GM23338 (cell line): ENCODE results near the gene KLHL12.

ENCODE experiments used
- CREB1 ChIP-seq: fragments of 250-450 bp; sonication (Bioruptor Pico); IDR thresholded peaks from 2 replicates; pipeline ENCODE4 v1.5.0; 2020; ENCODE audit warnings: low read depth, mild to moderate bottlenecking, moderate library complexity
- EZH2 ChIP-seq: fragments of 200-600 bp; sonication (generic); IDR thresholded peaks from one replicate; pipeline ENCODE4 v1.8.0; 2017; ENCODE audit warnings: antibody characterized with exemption, mild to moderate bottlenecking, low read depth; ENCODE audit not compliant: unreplicated experiment
- EZH2phosphoT487 ChIP-seq: fragments of 200-600 bp; sonication (generic); IDR thresholded peaks from one replicate; pipeline ENCODE4 v1.8.1; 2018; ENCODE audit warnings: antibody characterized with exemption; ENCODE audit not compliant: unreplicated experiment
- POLR2AphosphoS5 ChIP-seq: IDR thresholded peaks from 2 replicates; pipeline ENCODE4 v1.6.1; 2016; ENCODE audit warnings: antibody characterized with exemption, low read depth
- TF ChIP-seq, protein P1 (sequence below), 2 experiments: fragments of 200-600 bp in 1 of 2; sonication (generic) in 1 of 2; conservative IDR thresholded peaks; 2 replicates each; pipeline versions ENCODE4 v1.5.1 to v1.6.1; 2016 to 2017; ENCODE audit warnings: antibody characterized with exemption in 2 of 2, low read depth in 2 of 2, mild to moderate bottlenecking in 2 of 2, moderate library complexity in 1 of 2

DNA sequence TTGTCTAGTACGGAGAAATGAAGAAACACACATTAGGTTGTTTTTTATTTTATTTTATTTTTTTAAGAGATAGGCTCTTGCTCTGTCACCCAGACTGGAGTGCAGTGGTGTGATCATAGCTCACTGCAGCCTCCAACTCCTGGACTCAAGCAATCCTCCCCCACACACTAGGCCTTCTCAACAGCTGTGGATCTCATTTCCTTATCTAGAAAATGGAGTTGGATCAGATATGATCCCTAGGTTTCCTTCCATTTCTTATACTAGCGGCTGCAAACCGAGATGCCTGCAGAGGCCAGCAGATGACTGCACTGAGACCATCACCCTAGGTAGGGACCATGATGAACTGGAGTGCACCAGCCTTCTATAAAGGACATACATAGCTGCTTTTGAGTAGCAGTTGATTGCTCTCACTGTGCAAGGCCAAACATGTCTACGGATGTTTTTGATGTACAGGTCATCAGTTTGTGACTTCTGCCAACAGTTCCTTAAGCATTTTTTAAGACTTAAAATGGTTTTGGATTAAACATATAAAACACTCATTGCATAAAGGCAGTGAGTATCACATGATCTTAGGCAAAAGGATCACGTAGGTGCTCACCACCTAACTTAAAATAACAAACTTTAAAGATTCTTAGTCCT, 11.4 kb upstream of the KLHL12 start:
- TF ChIP-seq EZH2phosphoT487 (no peak), EZH2 (no peak), POLR2AphosphoS5 (no peak), CREB1 (no peak)
- TF ChIP-seq, protein P1, sequence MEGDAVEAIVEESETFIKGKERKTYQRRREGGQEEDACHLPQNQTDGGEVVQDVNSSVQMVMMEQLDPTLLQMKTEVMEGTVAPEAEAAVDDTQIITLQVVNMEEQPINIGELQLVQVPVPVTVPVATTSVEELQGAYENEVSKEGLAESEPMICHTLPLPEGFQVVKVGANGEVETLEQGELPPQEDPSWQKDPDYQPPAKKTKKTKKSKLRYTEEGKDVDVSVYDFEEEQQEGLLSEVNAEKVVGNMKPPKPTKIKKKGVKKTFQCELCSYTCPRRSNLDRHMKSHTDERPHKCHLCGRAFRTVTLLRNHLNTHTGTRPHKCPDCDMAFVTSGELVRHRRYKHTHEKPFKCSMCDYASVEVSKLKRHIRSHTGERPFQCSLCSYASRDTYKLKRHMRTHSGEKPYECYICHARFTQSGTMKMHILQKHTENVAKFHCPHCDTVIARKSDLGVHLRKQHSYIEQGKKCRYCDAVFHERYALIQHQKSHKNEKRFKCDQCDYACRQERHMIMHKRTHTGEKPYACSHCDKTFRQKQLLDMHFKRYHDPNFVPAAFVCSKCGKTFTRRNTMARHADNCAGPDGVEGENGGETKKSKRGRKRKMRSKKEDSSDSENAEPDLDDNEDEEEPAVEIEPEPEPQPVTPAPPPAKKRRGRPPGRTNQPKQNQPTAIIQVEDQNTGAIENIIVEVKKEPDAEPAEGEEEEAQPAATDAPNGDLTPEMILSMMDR (conservative IDR thresholded peaks at IDR 0.05; ENCODE audit: low read depth in 2 of 2): peak in 1 of 2 experiments; percentile 11; a peak in 1 of 4 replicates
